ENCODE measurements around the gene CD84.
"Not testable (repeated sequence)": the region's sequence is repeated elsewhere in the genome, so short reads cannot be mapped to it uniquely, and the experiment has no call there.

Gene CD84

GRCh38 chr1:160567341-160567740, 12.0 kb downstream of the CD84 start:
- no peak overlapping the region for H3K4me3 ChIP-seq (replicated peaks; ENCODE audit: insufficient read depth, low read length)
- DNase-seq (ENCODE audit: low read depth in 1 of 2, low spot score in 1 of 2), result no peak
- no peaks in the 10 kb centered on the region for H3K27me3 ChIP-seq (ENCODE audit: insufficient read depth, poor library complexity, severe bottlenecking)
- TF ChIP-seq SPI1 (IDR thresholded peaks at IDR 0.05; ENCODE audit: borderline replicate concordance, low read depth), result no peak
- no peak overlapping the region for H3K27ac ChIP-seq (replicated peaks)

GRCh38 chr1:160565564-160565963, 13.7 kb downstream of the CD84 start:
- DNase-seq (ENCODE audit: low read depth in 1 of 2, low spot score in 1 of 2), result no peak
- no peak overlapping the region for H3K27ac ChIP-seq (replicated peaks)
- TF ChIP-seq POLR2AphosphoS5 (IDR thresholded peaks at IDR 0.05; ENCODE audit: low read depth) (no peak), CTCF (IDR thresholded peaks at IDR 0.05; ENCODE audit: insufficient read depth, low read length) (no peak), SPI1 (IDR thresholded peaks at IDR 0.05; ENCODE audit: borderline replicate concordance, low read depth) (no peak), REST (IDR thresholded peaks at IDR 0.05; ENCODE audit: insufficient replicate concordance, low read depth) (no peak), GABPA (IDR thresholded peaks at IDR 0.05; ENCODE audit: low read depth) (no peak)

GRCh38 chr1:160563230-160563629, 16.1 kb downstream of the CD84 start:
- H3K4me3 ChIP-seq (replicated peaks; ENCODE audit: insufficient read depth, low read length); DNase-seq (ENCODE audit: low read depth in 1 of 2, low spot score in 1 of 2); H3K27me3 ChIP-seq (ENCODE audit: insufficient read depth, poor library complexity, severe bottlenecking); H3K27ac ChIP-seq (replicated peaks): not testable (repeated sequence)

More at GRCh38 chr1:160565564-160565963, 13.7 kb downstream of the CD84 start:
- Histone ChIP-seq H3K27me3 (ENCODE audit: insufficient read depth, poor library complexity, severe bottlenecking) (no peaks in the 10 kb centered on the region), H3K4me3 (replicated peaks; ENCODE audit: insufficient read depth, low read length) (no peak overlapping the region)

- H3K27me3 ChIP-seq (ENCODE audit: insufficient read depth, poor library complexity, severe bottlenecking); H3K27ac ChIP-seq (replicated peaks); DNase-seq (ENCODE audit: low read depth in 1 of 2, low spot score in 1 of 2); H3K4me3 ChIP-seq (replicated peaks; ENCODE audit: insufficient read depth, low read length): not testable (repeated sequence)
These were observed 16.6 kb downstream of the CD84 start for GRCh38 chr1:160562745-160563144.

GRCh38 chr1:160560806-160561205, 18.5 kb downstream of the CD84 start:
- H3K27ac ChIP-seq (replicated peaks), result peak overlapping the region; percentile 17
- no peak for TF ChIP-seq CTCF (IDR thresholded peaks at IDR 0.05; ENCODE audit: insufficient read depth, low read length)
- H3K4me3 ChIP-seq (replicated peaks; ENCODE audit: insufficient read depth, low read length), result no peak overlapping the region
- DNase-seq (ENCODE audit: low read depth in 1 of 2, low spot score in 1 of 2), result no peak
- no peaks in the 10 kb centered on the region for H3K27me3 ChIP-seq (ENCODE audit: insufficient read depth, poor library complexity, severe bottlenecking)

GRCh38 chr1:160560045-160560705, 19.1 kb downstream of the CD84 start:
- no peaks in the 10 kb centered on the region for H3K27me3 ChIP-seq (ENCODE audit: insufficient read depth, poor library complexity, severe bottlenecking)
- H3K4me3 ChIP-seq (replicated peaks; ENCODE audit: insufficient read depth, low read length), result no peak overlapping the region
- no peak for TF ChIP-seq POLR2AphosphoS5 (IDR thresholded peaks at IDR 0.05; ENCODE audit: low read depth)
- DNase-seq (ENCODE audit: low read depth in 1 of 2, low spot score in 1 of 2), result no peak
- peak overlapping the region; percentile 17 for H3K27ac ChIP-seq (replicated peaks)

- peak overlapping the region; percentile 17 for H3K27ac ChIP-seq (replicated peaks)
- H3K4me3 ChIP-seq (replicated peaks; ENCODE audit: insufficient read depth, low read length); H3K27me3 ChIP-seq (ENCODE audit: insufficient read depth, poor library complexity, severe bottlenecking); DNase-seq (ENCODE audit: low read depth in 1 of 2, low spot score in 1 of 2): not testable (repeated sequence)
These were observed 19.9 kb downstream of the CD84 start for GRCh38 chr1:160559437-160559836.
